GM12892 (cell line): ENCODE data around the gene SEC14L1.

Experiments
- POLR2A ChIP-seq: IDR thresholded peaks from 2 replicates; pipeline ENCODE4 v1.6.1; 2011; ENCODE audit warnings: low read depth, low read length, control low read depth
- POLR2AphosphoS5 ChIP-seq: IDR thresholded peaks from 2 replicates; pipeline ENCODE4 v1.6.1; 2011; ENCODE audit warnings: low read depth, low read length, control low read depth

GRCh38 chr17:77163001-77163400, 22.2 kb downstream of the SEC14L1 start:
- TF ChIP-seq POLR2A = no peak
- TF ChIP-seq POLR2AphosphoS5 = no peak
